Islet precursor cell (in vitro differentiated cells): ENCODE measurements around the gene CHD5.

Experiments
- DNase-seq: peaks from one replicate; pipeline ENCODE4 v3.0.0-alpha.2; 2018

CHD5 gene

DNA sequence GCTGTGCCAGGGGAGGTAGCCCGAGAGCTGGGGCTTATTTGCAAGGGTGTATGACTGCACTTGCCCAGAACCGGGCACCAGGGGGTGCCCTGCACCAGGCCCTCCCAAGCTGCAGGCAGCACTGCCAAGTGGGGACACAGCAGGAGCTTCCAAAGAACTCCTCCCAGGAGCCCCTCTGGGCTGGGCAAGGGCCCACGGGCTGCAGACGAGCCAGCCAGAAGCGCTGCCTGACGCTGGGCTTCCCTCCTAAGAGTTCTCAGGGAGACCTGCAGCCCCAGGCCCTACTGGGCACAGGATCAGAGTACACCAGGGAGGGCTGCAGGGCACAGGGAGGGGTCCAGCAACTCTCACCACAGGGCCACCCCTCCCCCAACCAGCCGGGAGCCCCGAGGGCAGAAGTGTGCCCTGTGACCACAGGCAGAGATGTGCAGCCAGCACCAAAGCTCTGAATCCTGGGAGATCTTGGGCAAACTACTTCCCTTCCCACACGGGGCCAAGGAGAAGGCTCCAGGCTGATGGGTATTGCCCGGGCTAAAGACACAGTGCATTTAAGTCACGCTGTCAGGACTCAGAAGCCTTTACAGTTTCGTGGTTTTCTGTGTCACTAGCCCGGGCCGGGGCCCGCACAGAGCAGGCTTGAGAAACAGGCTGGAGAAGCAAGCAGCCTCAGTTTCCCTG lies 71.0 kb downstream of the CHD5 start:
- DNase-seq = no peak

DNA sequence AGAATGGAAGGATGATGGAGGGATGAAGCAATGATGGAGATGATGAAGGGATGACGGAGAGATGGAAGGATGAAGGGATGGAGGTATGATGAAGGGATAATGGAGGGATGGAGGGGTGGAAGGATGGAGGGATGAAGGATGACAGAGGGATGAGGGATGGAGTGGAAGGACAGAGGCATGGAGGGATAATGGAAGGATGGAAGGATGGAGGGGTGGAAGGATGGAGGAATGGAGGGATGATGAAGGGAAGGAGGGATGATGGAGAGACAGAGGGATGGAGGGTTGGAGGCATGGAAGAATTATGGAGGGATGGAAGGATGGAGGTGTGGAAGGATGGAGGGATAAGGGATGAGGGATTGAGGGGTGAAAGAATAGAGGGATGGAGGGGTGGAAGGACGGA lies 71.6 kb downstream of the CHD5 start:
- DNase-seq = no peak

DNA sequence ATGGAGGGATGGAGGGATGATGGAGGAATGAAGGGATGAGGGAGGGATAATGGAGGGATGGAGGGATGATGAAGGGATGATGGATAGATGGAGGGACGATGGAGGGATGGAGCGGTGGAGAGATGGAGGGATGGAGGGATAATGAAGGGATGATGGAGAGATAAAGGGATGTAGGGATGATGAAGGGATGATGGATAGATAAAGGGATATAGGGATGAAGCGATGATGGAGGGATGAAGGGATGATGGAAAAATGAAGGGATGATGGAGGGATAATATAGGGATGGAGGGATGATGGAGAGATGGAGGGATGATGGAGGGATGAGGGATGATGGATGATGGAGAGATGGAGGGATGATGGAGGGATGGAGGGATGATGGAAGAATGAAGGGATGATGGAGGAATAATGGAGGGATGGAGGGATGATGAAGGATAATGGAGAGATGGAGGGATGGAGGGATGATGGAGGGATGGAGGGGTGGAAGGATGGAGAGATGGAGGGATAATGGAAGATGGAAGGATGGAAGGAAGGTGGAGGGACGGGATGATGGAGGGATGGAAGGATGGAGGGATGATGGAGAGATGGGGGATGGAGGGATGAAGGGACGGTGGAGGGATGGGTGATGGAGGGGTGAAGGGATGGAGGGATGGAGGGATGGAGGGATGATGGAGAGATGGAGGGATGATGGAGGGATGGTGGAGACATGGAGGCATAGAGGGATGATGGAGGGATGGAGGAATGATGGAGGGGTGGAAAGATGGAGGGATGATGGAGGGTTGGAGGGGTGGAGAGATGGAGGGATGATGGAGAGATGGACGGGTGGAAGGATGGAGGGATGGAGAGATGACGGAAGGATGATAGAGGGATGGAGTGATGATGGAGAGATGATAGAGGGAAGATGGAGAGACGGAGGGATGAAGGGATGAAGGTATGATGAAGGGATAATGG lies 72.4 kb downstream of the CHD5 start:
- no peak for DNase-seq

DNA sequence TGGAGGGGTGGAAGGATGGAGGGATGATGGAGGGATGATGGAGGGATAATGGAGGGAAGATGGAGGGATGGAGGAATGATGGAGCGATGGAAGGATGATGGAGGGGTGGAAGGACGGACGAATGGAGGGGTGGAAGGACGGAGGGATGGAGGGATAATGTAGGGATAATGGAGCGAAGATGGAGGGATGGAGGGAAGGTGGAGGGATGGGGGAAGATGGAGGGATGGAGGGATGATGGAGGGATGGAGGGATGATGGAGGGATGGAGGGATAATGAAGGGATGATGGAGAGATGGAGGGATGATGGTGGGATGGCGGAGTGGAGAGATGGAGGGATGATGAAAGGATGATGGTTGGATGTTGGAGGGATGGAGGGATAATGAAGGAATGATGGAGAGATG lies 73.1 kb downstream of the CHD5 start:
- no peak for DNase-seq

DNA sequence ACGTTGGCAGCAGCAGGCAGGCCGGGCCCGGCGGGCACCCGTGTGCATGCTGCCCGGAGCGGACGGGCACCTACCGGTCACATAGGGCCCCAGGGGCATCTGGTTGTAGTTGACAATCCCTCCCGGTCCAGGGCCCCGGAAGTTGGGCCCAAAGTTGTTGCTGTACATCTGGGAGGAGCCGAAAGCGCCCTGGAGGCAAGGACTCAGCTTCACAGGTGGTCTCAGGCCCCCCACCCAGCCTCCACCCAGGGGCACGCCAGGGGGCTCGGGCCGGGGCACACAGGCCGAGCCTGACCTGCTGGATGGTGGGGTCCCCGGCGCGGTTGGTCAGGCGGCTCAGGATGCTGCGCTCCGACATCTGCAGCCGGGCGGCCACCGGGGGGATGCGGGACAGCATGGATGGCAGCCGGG lies 73.8 kb downstream of the CHD5 start:
- no peak for DNase-seq

DNA sequence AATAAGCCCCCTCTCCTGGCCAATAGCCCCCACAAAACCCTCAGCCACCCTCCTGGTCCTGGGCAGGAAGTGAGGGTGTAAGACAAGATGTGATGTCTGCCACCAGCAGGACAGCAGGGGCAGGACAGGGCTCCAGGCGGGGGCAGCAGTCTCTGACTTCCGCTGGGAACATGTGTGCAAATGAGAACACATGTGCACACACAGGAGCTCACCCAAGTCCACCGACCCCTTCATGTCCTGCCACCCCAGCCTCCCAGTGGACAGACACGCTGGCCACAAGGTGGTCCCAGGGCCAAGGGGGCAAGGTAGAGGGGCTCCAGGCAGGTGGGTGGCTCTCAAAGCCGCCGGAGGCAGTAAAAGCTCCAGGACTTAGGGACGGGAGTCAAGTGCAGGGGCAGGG lies 74.4 kb downstream of the CHD5 start:
- DNase-seq = no peak

DNA sequence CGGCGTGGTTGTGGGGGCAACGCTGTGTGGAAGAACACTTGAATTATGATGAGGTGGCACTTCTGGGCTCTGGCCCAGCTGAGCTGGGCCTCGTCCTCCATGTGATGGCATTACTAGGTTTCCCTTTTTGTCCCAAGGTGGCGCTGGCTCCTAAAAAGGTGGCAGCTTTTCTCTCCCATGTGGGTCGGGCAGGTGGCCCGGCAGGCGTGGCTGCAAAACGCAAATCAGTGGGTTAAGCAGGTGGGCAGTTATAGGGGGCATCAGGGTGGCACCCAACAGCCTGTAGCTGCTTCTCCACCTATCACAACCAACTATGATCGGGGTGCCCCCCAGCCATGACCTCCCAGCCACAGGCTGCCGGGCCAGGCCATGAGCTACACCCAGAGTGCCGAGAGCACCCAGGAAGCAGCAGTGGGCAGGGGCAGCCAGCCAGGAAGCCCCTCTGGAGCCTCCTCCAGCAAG lies 74.9 kb downstream of the CHD5 start:
- DNase-seq = no peak

DNA sequence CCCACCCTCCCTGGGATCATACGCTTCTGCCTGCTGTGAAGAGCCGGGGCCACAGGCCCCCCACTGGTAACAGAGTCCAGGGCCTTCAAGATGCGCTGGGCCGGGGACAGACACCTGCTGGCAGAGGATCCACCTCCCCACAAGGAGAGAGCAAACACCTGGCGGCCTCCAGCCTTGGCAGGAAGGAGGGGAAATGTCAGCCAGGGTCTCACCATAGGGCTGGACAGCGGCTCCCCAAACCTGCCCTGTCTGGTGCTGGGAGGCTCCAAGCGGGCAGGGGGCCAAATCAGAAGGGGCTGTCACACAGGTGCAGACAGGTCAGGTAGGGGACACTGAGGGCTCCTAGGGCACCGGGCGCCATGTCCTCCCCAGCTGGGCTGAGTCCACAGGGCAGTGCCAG lies 75.5 kb downstream of the CHD5 start:
- no peak for DNase-seq

DNA sequence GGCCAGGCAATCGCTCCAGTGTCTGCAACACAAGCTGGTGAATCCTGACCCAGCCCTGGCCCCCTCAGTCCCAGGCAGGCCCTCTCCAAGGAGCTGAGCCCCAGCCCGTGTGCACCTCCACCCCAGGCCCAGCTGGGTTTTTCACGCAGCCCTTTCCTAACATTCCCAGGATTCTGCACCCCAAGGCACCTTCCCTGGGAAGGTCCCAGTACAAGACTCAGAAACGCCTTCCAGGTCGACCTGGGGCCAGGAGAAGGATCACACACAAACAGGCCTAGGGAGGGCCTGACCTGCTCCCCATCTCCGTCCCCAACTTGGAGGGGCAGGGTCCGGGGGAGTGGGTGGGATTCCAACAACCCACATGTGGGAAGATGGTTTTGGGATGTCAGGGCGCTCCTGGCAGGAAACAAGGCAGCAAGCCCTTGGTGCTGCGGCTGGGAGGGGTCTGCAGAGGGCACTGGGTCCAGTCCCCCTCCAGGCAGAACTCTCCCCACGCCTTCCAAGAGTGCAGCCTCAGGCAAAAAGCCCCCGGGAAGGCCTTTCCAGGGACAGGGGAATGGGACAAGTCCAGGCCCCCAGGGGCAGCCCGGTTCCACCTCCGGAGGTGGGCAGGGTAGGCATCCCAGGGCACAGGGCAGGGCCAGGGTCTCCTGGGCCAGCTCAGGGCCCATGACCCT lies 76.1 kb downstream of the CHD5 start:
- DNase-seq = no peak

DNA sequence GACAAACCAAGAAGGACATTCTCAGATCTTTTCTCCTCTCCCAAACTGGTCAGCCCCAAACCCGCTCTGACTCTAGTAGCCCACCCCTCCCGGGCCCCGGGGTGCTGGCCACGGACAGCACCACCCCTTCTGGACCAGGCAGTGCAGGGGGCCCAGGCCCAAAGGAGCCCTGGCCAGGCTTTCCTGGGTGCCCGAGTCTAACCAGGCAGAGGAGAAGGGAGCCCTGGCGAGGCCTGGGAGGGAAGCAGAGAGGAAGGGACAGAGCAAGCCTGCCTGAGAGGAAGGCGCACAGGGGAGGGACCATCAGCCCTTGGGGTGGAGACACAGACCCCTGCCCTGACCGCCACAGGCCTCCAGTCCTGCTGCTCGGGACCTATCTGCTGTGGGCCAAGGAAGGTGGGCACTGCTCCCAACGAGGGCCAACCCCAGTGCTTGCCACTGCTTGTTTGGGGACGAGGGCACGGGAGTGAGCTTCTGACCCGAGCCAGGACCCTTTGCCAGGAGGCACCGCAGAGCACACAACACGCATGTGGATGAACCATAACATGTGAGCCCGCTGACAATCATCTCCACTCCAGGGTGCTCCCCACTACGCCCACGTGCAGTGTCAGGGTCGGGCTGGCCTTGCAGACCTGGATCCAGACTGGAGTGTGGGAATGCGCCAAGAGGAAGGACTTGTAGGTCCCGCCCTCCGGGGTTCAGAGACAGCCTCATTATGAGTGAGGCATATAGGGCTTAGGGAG lies 76.8 kb downstream of the CHD5 start:
- DNase-seq = no peak

DNA sequence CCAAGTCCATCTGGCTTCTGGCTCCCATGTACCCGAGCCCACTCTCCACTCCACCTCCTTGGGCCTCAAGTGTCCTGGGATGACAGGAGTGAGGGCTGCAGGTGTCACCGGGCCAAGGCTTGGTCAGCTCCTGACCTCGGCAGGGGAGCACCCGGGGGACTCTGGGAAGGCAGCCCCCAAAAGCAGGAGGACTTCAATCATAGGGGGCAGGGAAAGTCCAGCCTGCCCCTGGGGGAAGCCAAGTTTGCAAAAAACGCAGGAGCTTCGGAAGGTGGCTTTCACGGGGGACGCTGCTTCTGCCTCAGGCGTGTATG lies 77.6 kb downstream of the CHD5 start:
- DNase-seq = no peak

DNA sequence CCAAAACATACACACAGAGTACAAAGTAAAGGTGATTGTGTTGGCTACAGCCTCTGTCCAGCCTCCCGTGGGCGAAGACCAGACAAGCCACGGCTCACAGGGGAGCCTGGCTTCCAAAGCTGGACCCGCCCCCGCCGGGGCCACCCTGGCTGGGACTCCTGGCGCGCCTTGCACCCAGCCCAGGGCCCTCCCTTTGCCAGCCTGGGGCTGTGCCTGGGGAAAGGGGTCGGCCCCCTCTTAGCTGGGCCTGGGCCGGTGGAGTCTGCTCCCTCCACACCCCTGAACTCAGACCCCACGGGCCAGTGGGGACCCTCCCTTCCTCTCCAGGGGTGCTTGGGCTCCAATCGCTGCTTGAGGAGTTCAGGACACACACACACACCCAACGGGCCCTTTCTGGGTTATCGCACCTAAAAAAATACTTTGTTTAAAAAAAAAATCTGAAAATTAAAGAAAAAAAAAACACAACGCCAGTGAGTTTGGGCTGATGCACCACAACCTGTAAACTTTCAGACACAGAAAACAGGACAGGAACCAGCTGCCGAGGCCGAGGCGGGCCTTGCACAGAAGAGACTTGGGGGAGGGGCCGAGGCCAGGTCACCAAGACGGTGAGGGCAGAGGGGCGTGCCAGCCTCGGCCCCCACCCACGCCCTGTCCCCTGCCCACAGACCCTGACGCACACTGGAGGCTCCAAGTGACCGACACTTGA lies 78.1 kb downstream of the CHD5 start:
- DNase-seq = no peak

DNA sequence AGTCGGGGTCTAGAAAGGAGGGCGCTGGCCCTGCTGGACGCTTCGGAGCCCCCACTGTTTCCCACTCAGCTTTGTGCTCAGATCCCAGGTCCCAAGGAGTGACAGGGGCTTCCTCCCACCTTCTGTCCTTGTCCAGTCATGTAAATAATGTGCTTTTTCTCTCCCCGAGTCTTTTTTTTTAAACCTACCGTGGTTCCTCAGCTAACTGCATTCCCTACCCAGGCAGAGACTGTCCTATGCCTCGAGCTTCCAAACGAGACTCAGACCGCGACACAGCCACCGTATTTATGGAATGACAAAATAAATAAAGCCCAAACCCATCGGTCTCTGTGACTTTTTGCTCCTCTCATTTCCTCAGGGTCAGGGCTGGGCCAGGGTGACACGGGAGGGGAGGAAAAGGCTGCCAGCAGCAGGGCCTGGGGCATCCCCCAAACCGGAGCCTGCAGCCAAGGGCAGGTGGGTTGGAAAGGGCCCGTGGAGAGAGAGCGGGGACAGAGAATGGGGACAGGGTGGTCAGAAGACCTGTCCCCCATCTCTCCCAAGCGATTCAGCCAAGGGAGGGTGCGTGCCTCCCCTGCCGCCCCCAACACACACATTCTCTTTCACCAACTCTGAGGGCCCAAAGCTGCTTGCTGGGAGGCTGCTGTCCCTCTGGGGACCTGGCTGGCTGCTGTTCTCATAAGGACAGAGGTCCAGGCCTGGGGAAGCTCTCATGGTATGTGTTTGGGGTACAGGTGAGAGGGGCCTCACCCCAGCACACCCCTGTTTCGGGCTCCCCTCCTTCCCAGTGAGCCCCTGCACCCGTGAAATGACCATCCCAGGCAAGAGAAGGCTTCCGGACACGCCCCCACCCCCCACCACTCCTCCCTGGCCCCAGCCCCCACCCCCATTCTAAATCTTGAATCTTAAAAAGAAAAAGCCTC lies 79.0 kb downstream of the CHD5 start:
- DNase-seq = no peak

DNA sequence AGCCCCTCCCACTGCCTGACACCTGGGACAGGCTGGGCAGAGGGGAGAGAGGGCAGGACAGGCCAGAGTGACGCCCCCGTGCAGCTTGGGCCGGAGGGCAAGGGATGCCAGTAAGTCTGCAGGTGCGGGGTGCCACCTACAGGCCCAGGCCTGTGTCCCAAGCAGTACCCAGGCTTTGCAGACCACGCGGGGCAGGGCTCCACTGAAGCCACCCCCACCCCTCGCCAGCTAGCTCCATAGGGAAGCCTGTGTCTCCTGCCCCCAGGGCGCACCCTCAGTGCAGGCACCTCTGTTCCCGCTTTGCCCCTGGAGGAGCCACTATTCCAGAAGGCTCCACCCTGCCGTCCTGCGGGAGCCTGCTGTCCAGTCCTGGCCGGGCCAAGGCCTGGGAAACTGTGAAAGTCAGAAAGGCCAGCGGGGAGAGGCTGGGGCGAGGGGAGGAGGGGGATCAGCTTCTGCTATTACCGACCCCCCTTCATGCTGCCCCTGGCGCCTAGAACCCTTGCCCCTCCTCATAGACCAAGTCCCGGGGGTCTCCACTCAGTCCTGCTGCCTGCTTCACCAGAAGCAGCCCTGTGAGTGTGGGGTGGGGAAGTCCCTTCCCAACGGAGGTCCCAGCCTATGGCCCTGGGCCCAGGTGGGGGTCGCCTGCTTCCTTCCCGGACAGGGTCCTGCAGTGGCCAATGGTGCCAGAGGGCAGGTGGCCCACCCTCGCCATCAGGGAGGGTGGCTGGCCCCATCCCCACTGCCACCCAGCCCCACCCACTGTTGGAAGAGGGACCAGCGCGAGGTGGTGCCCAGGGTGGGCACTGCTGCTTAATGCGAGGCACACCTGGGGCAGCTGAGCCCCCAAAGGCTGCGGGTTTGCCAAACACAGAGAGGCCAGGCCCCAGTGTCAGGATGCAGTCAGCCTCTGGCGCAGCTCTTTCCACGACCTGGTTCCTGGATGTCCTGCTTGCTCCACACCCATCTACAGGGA lies 80.0 kb downstream of the CHD5 start:
- DNase-seq = no peak

DNA sequence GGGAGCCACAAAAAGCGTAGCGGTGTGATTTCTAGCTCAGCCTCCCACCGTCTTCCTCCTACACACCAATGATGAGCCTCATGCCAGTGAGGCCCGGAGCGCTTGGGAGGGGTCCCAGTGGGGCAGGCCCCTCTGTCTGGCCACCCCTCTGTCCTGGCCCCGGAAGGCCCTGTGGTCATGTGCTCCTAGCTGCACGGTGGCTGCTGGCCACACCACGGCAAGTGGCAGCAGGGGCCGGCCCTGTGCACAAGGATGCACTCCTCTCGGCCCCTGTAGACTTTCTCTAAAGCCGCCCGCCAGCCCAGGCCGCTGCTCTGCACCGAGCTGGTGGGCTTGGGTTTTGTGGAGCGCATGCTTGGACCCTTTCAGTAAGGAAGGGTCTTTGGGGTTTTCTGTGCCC lies 80.8 kb downstream of the CHD5 start:
- no peak for DNase-seq

DNA sequence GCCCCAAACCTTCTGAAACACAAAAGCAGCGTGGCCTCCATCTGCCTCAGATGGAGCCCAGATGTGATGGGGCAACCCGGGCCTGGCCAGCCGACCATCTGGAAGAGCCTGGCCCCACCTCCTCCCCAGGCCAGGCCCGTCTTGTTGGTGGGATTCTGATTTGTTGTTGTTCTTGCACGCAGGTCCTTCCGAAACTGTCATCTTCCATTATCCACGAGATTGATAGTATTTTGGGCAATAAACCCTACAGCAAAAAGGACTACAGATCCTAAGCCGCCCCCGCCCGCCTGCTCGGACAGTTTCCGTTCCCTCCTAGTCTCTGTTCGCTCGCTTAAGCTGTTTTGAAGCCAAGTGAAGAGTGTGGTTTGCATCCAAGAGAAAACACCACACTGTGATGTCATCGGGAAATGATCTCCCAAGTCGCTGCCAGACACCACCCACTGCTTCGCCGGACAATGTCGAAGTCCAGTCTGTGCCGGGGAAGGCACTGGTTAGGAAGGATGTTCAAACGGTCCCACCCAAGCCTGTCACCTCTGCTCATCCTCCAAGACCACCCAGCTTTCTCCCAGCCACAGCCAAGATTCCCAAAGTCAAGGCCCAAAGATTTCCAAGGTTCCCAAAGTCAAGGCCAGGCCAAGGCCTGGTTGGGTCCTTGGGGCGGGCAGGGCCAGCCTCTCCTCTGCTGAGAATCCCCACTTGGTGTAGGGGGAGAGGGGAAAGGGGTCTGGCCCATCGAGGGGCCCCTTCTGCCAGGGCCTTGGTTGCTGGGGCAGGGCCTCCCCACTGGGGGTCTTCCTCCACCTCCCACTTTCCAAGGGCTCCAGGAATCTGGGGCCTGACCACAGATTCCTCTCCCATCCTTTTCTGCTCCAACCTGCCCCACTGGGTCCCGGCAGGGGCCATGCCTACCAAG lies 81.6 kb downstream of the CHD5 start:
- no peak for DNase-seq

DNA sequence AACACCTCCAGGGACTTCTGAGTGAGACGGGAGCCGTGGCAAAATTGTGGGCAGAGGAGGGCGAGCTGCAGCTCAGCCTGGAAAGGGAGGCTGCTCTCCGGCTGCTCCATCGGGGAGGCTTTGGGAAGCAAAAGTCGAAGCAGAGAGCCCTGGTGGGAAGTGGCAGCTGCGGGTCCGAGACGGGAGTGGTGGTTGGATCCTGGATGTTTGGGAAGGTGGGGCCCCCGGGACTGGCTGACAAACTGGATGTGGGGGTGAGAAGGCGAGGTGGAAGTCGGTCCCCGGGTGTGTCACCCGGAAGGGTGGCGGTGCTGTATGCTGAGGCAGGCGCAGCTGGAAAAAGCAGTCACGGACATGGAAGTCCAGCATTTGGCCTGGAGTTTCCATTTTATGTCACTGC lies 82.3 kb downstream of the CHD5 start:
- DNase-seq = no peak

DNA sequence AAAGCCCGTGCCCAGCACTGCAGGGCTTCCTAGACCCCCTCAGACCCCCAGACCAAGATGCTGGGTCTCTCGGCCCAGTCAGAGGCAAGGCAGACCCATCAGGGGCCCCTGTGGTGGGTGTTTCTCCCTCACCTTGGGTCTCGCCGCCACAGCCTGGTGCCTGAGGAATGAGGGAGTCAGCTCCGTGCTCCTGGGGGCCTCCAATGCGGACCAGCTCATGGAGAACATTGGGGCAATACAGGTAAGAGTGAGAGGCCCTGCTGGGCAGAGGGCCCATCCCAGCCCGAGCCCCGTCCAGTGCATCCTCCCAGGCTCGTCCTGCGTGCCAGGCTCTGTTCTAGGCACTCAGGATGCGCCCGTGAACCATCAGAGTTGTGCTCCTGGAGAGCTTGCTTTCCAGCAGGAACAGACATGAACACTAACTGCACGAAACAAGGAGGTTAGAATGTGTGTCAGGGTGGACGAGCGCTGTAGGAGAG lies 83.0 kb downstream of the CHD5 start:
- DNase-seq = no peak
